Fibroblast of lung (primary cell): ENCODE measurements around the gene VRK2. TPM values are rescaled to one million over a fixed set of nuclear protein-coding genes. Genes with fewer than 3 reads are reported as not detected.

ENCODE experiments used
- DNase-seq, 2 donors: peaks; one replicate each; pipeline versions ENCODE4 v3.0.0 to v3.0.0-alpha.2; 2010; ENCODE audit warnings: low read depth in 2 of 2
- H2AFZ ChIP-seq: 2 replicates; pipeline ENCODE4 v1.5.1; 2012; ENCODE audit warnings: low read length, control low read depth, inconsistent platforms
- H3K27ac ChIP-seq: 2 replicates; pipeline ENCODE4 v1.5.1; 2011; ENCODE audit warnings: low read length, control low read depth; ENCODE audit not compliant: insufficient read depth
- H3K27me3 ChIP-seq: 2 replicates; pipeline ENCODE4 v1.5.1; 2011; ENCODE audit warnings: mild to moderate bottlenecking, low read length; ENCODE audit not compliant: control insufficient read depth, insufficient read depth
- H3K36me3 ChIP-seq: 2 replicates; pipeline ENCODE4 v1.5.1; 2011; ENCODE audit warnings: low read length; ENCODE audit not compliant: control insufficient read depth, insufficient read depth
- H3K4me1 ChIP-seq: 2 replicates; pipeline ENCODE4 v1.5.1; 2011; ENCODE audit warnings: low read length; ENCODE audit not compliant: control insufficient read depth, insufficient read depth; ENCODE audit errors: extremely low read depth
- H3K4me2 ChIP-seq: 2 replicates; pipeline ENCODE4 v1.5.1; 2011; ENCODE audit warnings: low read length, control low read depth; ENCODE audit not compliant: insufficient read depth; ENCODE audit errors: extremely low read depth
- H3K4me3 ChIP-seq, 4 experiments: fragments of 200-600 bp in 1 of 4; sonication (generic) in 1 of 4; replicated peaks in 1 of 4; 2 replicates each; pipeline ENCODE4 v1.5.1; 2011 to 2016; ENCODE audit warnings: low read length in 4 of 4, low read depth in 3 of 4, mild to moderate bottlenecking in 3 of 4, control low read depth in 2 of 4, inconsistent platforms in 1 of 4, mixed read lengths in 1 of 4; ENCODE audit not compliant: insufficient read depth in 1 of 4; ENCODE audit errors: control extremely low read depth in 1 of 4
- H3K79me2 ChIP-seq: 2 replicates; pipeline ENCODE4 v1.5.1; 2012; ENCODE audit warnings: mild to moderate bottlenecking, low read length, inconsistent platforms; ENCODE audit not compliant: control insufficient read depth, insufficient read depth
- H3K9ac ChIP-seq: 2 replicates; pipeline ENCODE4 v1.5.1; 2011; ENCODE audit warnings: mild to moderate bottlenecking, low read length, control low read depth; ENCODE audit not compliant: insufficient read depth
- H3K9me3 ChIP-seq: 2 replicates; pipeline ENCODE4 v1.5.1; 2012; ENCODE audit warnings: low read depth, low read length; ENCODE audit not compliant: control insufficient read depth, insufficient read depth
- H4K20me1 ChIP-seq: 2 replicates; pipeline ENCODE4 v1.5.1; 2011; ENCODE audit warnings: low read length; ENCODE audit not compliant: control insufficient read depth, insufficient read depth; ENCODE audit errors: extremely low read depth
- EZH2 ChIP-seq: IDR thresholded peaks from 2 replicates; pipeline ENCODE4 v1.5.1; 2012; ENCODE audit warnings: low read length, control low read depth, mild to moderate bottlenecking; ENCODE audit errors: missing control alignments
- polyA plus RNA-seq, 2 donors: library from polyadenylated mRNA; depleted of rRNA in 1 of 2; stranded (reverse) in 1 of 2; unstranded in 1 of 2; fragments of >200 nt; gene quantifications; 2 replicates each; pipeline ENCODE4 v1.2.1, GENCODE V29; 2011 to 2012; ENCODE audit warnings: missing spikeins in 1 of 2
- total RNA-seq: library from RNA; depleted of rRNA; stranded (reverse); fragments of >200 nt; gene quantifications from 2 replicates; pipeline ENCODE4 v1.2.1, GENCODE V29; 2014
- TF ChIP-seq, protein P1 (sequence below), 2 donors: IDR thresholded peaks in 1 of 2; conservative IDR thresholded peaks in 1 of 2; 1 replicate in 1 of 2; 2 replicates in 1 of 2; pipeline ENCODE4 v1.5.1; 2011 to 2012; ENCODE audit warnings: low read length in 2 of 2, control low read depth in 1 of 2, inconsistent platforms in 1 of 2, low read depth in 1 of 2, mild to moderate bottlenecking in 1 of 2

VRK2 gene
- total and polyA plus RNA-seq, 2 donors (not counting 1 experiment from before 2014, with no cell fraction given) = 23.8 to 24.3 TPM

DNA sequence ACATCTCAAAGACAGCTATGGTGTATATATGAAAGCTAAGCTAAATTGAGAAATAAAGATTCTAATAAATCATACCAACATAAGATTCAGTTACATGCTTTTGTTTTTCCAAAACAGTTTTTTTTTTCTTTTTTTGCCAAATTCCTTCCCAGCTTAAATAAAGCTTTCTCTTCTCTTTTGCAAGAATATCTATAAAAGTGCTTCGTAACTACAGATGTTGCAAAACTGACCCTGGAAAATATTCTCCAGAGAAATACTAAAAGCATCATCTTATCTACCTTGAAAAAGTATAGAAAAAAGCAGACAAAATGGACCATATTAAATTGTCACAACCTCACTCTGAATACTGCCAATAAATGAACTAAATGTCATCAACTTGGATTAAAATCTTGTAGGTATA lies 155.8 kb downstream of the VRK2 start:
- Histone ChIP-seq H3K4me3 (no peak overlapping the region), H3K27me3 (no peaks in the 10 kb centered on the region)

DNA sequence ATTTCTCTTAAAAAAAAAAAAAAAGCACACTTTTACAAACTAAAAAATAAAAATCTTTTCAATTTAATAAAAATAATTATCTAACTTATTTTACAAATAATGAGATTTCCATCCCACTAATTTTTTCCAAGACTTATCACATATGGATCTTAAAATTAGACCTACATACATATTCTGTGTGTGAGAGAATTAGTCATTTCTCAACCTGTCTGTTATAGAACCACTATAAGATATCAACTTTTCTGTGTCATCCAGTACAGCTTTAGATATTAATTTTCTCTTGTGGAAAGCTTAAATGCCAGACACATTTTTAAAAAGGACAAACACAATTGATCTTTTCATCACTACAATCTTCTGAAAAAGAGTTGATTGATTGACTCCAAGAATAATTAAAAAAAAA lies 156.4 kb downstream of the VRK2 start:
- no peak overlapping the region for H2AFZ ChIP-seq
- H3K79me2 ChIP-seq = no peaks in the 10 kb centered on the region
- H3K36me3 ChIP-seq = no peaks in the 10 kb centered on the region
- H3K9me3 ChIP-seq = no peaks in the 10 kb centered on the region
- H3K4me1 ChIP-seq = no peaks in the 10 kb centered on the region
- DNase-seq = no peak
- TF ChIP-seq, protein P1, sequence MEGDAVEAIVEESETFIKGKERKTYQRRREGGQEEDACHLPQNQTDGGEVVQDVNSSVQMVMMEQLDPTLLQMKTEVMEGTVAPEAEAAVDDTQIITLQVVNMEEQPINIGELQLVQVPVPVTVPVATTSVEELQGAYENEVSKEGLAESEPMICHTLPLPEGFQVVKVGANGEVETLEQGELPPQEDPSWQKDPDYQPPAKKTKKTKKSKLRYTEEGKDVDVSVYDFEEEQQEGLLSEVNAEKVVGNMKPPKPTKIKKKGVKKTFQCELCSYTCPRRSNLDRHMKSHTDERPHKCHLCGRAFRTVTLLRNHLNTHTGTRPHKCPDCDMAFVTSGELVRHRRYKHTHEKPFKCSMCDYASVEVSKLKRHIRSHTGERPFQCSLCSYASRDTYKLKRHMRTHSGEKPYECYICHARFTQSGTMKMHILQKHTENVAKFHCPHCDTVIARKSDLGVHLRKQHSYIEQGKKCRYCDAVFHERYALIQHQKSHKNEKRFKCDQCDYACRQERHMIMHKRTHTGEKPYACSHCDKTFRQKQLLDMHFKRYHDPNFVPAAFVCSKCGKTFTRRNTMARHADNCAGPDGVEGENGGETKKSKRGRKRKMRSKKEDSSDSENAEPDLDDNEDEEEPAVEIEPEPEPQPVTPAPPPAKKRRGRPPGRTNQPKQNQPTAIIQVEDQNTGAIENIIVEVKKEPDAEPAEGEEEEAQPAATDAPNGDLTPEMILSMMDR (conservative IDR thresholded peaks at IDR 0.05 in 1 of 2, IDR thresholded peaks at IDR 0.05 in 1 of 2; ENCODE audit: low read depth in 1 of 2, low read length in 2 of 2) = no peak
- no peak for TF ChIP-seq EZH2
- no peak overlapping the region for H3K4me3 ChIP-seq
- no peaks in the 10 kb centered on the region for H3K27me3 ChIP-seq
- H3K9ac ChIP-seq = no peak overlapping the region
- H3K27ac ChIP-seq = no peak overlapping the region
- H3K4me2 ChIP-seq = no peak overlapping the region
- H4K20me1 ChIP-seq = no peaks in the 10 kb centered on the region

More for the DNA sequence above, 155.8 kb downstream of the VRK2 start:
- Histone ChIP-seq H3K9me3 (no peaks in the 10 kb centered on the region), H3K4me2 (no peak overlapping the region), H4K20me1 (no peaks in the 10 kb centered on the region), H2AFZ (no peak overlapping the region), H3K27ac (no peak overlapping the region), H3K36me3 (no peaks in the 10 kb centered on the region), H3K9ac (no peak overlapping the region), H3K4me1 (no peaks in the 10 kb centered on the region), H3K79me2 (no peaks in the 10 kb centered on the region)
- no peak for DNase-seq
- TF ChIP-seq EZH2 = no peak
- TF ChIP-seq, protein P1 (conservative IDR thresholded peaks at IDR 0.05 in 1 of 2, IDR thresholded peaks at IDR 0.05 in 1 of 2; ENCODE audit: low read depth in 1 of 2, low read length in 2 of 2) = no peak

DNA sequence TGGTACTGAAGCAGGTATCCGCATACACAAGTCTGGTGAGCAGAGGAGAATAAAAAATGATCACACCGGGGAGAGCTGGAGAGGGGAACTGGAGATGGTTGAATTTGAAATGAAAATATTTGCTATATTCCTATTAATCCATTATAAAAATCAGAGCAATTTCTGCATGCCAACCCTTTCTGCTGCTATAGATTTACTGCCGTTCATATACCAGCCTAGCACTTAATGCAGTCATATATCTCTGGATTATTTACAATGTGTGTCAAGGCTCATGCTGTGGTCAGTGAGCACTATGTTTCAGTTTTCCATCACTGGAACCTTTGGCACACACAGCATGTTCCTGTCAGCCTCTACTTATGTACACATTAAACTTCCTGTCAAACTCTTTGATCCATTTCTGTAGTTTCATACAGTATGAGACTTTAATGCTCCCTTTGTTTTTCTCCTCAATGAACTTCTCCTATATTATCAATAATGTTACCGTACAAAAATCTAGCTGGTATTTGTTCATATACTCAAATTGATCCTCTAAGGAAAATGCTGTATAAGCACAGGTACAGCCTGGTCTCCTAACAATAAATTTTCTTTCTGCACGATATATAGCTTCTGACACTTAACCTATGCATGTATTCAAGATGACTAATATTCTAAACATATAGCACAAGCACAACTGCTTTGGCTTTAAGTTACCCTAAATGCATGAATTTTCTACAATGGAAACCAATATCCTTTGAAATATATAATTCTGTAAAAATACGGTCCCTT lies 157.8 kb downstream of the VRK2 start:
- Histone ChIP-seq H3K4me1 (no peaks in the 10 kb centered on the region), H3K9me3 (no peaks in the 10 kb centered on the region), H3K36me3 (no peaks in the 10 kb centered on the region), H3K79me2 (no peaks in the 10 kb centered on the region), H2AFZ (no peak overlapping the region), H3K27ac (no peak overlapping the region), H3K9ac (no peak overlapping the region), H3K4me2 (no peak overlapping the region), H3K27me3 (no peaks in the 10 kb centered on the region), H3K4me3 (no peak overlapping the region), H4K20me1 (no peaks in the 10 kb centered on the region)
- TF ChIP-seq, protein P1 (conservative IDR thresholded peaks at IDR 0.05 in 1 of 2, IDR thresholded peaks at IDR 0.05 in 1 of 2; ENCODE audit: low read depth in 1 of 2, low read length in 2 of 2) = no peak
- TF ChIP-seq EZH2 = no peak
- DNase-seq = peak in 1 of 2 donors; percentile 48
